ENCODE data around the gene HOXD12.

The HOXD12 gene

DNA sequence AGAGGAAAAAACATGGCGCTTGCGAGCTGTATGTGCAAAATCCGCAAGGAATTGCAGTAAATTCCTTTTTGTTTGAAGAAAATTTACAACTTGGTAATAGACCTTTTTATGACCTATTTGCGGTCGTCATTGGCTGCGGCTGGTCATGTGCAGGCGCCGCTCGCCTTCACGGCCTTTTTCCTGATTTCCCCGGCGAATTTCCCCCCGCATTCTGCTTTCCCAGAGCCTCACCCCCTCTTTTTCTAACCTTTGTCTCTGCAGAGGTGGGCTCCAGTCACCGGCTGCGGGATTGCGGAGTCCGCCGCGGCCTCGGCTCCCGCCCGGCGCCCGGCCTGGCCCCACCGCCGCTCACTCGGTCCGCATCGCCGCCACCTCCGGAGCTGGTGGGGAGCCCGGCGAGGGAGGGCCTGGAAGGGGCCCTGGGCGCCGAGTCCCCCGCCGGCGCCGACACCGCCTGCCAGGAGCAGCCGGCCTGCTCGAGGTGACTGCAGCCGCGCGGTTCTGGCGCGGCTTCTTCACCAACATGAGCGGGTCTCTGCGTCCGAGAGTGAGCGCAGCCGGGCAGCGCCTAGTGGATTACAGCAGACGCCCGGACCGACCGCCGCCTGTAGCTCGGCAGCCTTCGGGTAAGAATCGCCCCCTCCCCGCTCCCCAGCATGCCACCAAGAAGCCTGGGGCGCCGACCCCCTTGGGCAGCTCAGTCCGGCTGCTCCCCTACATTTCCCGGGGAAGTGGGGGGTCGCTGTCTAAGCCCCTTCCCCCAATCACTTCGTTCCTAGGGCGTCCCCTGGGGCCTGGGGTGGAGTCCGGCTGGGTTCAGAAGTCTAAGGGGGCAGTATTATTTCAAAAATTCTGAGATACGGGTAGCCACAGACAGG lies 37.0 kb downstream of the HOXD12 start:
- DNase-seq, result no peak

DNA sequence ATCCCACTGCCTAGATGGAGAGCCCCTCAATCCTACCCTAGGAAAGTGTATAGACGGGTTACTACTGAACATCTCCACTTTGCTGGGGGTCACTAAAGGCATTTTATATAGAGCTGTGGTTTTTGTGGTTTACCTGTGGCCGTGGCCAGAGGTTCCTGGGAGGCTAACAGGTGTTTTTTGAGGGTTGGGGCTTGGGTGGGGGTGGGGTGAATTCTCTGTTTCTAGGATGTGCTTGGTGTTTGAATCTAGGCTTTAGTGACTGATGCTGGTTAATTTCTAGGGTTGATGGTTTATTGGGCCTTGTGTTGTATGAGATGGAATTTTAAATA lies 37.6 kb downstream of the HOXD12 start:
- DNase-seq, result no peak

DNA sequence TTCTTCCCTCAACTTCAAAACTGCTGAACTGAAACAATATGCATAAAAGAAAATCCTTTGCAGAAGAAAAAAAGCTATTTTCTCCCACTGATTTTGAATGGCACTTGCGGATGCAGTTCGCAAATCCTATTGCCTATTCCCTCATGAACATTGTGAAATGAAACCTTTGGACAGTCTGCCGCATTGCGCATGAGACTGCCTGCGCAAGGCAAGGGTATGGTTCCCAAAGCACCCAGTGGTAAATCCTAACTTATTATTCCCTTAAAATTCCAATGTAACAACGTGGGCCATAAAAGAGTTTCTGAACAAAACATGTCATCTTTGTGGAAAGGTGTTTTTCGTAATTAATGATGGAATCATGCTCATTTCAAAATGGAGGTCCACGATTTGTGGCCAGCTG lies 38.3 kb downstream of the HOXD12 start:
- DNase-seq, result no peak

DNA sequence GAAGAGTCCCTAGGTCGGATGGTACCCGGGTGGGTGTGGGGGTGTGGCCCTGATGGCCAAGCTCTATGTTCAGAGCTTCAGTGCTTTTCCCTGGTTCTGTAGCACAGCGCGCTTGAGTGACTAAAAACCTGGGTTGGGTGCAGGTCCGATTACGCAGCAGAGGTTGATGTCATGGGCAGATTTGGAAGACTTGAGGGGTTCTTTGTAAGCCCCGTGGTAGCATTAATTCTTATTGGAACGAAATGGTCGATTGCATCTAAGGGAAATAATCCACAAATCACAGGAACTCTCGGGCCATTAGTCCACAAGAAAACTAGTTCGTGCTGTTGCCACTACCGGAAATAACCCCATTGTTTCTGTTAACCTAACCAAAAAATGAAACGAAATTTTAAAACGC lies 38.9 kb downstream of the HOXD12 start:
- DNase-seq, result no peak

DNA sequence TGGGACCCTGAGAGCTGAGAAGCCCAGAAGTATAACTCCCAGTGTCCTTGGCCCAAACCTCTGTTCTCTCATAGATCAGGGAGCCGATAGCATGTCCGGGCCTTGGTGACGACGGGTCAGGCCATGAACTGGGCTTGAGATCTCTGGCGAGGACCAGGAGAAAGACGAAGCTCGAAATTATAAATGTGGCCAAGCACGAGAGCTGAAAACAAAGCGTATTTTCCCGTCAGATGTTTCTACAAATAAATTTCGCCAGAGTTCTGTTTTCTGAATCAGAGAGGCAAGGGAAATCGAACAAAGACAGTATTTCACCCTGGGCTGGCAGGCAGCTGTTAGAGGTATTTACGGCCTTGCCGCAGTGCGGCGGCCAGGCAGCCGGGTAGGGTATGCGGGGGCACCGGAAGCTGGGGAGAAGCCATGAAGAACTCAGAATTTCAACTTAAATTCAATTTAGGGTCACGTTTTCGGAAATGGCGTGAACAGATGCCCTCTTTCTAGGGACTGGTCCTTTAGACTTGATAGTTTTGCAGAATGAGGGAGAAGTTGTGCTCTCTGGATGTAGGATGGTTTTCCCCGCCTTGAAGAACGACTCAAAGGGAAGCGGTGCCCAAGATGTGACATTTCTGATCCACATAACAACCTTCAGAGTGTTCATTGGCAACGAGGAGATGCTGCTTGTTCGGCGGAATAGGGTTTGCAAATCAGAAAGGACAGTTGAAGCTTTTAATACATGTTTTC lies 39.5 kb downstream of the HOXD12 start:
- no peak for DNase-seq

DNA sequence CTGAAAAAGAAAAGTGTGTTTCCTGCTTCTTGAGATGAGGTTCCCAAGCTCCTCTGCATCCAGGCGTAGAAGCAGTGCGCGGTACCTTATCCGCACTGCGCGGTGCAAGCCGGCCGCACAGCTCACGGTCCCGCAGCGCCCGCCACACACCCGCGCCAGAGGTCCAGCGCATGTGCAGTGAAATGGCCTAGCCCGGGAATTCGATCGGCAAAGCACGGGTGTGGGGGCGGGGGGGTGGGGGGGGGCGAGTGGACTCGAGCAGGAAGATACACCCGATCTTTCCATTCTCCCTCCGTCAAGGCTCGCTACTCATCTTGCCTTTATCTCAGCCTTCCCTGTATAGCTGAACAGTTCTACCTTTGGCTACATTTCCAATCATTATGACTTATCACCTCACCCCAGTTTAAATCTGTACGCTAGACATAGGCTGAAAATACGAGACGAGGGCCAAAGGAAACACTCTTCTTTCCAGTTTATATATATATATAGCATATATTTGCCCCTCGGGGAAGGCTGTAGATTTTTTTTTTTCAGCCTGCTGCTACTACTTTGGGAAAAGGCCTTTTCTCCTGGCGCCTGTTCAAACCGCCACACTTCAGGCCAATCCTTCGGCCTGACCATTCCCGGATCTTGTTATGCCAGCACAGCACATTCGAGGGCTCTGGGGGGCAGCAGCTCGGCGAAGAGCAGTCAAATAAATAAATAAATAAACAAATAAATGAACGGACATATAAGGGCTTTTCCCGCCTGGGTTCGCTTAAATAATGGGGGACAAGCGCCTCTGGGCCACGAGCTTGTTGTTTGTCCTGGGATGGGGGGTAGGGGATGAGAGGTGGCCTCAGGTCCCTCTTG lies 40.3 kb downstream of the HOXD12 start:
- DNase-seq, result no peak

DNA sequence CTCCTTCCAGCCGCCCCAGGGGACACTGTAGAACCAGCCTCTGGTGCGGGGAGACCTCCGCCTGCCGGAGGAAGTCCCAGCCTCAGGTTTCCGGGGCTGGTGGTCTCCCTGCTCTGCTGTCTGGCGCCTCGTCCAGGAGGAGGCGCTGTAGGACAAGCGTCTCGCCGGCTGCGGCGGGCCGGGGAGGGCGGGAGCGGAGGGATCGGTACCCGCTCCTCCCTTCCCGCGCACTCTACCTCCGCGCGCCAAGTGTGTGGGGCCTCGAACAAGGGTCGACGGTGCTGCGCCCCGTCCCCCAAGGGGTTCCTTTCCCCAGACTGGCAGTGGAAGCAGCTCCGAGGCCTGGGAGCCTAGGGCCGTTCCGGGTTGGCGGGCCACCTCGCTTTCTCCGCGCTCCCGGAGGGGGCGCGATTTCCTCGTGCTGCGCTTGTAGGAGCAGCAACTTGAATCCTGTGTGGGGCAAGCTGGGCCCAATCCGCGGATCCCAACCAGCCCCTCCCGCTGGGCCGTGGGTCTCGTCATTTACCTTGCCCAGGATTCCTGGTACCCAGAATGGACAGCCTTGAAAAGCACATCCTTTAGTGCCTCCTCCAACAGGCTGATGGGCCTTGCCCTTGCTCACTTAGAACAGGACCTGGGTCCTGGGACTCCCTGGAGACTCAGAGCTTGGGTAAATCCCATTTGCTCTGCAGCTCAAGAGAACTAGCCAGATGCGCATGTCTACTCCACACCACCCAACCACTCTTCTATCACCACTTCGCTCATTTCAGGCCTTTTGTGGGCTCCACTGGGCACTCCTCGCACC lies 41.1 kb downstream of the HOXD12 start:
- peak; percentile 43 to 57 for DNase-seq

DNA sequence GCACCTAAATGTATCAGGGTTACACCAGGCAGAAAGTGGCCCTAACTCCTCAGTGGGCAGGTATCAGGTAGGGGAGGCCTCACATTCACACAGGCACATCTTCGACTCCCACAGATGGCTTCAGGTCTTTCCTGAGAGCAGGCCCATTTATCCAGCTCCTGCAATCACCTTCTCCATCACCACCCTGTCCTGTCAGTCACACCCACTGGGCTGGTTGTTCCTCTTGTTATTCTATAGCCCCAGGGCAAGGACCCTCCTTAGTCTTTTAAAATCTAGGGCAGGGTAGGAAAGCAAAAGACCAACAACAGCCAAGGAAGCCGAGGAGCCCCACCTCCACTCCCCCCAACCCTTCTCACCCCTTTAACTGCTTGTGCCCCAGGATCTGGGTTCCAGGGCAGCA lies 42.7 kb downstream of the HOXD12 start:
- no peak for DNase-seq

DNA sequence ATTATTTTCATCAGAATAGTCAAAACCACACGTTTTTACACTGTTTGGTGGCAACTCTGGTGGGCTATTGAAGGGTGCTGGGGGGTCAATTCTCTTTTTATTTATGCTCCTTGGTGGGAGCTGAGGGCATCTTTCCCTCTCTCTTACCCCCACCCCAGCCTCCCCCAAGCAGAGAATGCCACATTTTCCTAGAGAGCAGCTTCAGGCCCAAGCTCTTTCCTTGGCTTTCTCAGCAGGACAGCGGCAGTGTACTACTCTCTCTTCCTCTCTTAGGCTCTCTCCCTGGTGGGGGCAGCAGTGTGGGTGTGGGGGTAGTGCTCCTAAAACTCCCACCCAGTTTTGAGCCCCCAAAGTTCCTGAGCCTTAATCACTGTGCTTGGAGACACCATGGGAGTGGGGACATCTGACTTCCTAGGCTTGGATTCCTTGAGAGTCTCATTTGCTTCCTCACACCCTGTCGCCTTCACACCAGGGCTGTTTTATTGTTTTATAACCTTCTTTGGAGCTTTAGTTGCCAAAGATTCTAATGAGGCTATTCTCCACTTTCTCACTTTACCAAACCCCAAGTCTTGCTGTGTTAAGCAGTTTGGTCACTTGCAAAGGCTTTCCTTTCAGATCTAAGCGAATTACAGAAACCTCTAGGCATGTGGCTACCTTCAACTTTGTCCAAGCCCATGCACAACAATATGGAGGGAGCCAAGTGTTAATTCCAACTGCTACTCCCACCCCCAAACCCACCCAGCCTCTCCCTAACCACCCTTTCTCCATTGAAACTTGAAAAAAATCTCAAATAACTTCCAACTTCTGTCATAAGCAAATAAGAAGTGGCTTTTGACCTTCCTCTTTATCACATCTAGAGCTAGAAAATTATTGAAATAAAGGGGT lies 45.7 kb downstream of the HOXD12 start:
- DNase-seq, result no peak

DNA sequence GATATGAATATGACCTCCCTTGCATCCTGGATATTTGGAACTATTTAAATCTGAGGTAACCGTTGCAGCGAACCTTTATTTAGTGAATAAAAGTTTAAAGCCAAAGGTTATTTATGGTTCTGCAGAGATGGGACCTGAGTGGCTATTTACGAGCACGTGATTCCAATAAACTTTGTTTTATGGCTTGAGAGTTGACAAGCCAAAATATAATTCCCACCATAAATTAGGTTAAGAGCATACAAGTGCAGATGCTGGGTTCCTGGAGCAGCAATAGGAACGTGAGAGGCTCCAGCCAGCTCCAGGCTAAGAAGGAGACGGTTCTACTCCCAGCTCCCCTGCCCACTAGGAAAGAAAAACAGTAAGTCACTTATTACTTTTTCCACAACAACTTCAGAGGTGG lies 46.5 kb downstream of the HOXD12 start:
- DNase-seq, result no peak

DNA sequence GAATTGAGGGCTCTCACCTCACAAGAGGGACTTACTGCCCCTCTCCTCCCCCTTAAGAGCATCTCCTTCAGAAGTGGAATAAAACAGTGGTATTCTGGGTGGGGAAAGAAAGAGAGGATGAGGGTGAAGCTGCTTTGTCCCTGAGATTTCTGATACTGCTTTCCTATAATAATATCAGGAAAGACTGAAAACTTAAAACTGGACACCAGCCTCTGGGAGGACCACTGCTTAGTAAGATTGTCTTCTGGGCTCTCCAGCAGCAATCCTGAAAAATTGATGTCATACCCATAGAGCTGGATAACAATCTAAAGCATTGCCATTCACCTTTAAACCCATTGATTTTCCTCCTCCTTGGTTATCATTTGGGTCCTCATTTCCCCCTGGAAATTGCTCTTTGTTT lies 47.0 kb downstream of the HOXD12 start:
- no peak for DNase-seq

DNA sequence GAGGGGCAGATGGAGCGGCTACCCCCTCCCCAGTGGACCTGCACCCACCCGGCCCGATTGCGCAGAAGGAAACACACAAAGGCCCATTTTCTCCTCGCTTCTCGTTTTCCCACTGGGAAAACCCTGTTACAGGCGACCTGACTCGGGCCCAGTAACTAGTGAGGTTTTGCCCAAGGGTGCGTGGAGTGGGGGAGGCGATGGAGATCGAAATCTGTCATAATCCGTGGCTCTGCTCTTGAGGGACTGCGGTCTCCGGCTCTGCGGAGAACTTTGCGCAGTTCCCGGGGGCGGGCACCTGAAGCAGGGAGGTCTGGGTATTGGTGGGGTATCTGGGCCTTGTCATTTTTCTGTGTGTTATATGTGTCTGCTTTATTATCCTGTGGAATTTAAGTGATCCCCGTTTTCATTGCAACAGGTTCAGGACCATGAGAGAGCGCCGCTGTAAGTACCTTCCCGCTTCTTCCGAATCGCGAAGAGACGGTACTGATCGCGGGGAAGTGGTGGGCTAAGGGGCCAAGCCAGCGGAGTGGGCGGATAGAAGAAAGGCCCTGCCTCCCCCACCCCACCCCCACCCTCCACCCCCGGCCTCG lies 47.7 kb downstream of the HOXD12 start:
- DNase-seq, result no peak

DNA sequence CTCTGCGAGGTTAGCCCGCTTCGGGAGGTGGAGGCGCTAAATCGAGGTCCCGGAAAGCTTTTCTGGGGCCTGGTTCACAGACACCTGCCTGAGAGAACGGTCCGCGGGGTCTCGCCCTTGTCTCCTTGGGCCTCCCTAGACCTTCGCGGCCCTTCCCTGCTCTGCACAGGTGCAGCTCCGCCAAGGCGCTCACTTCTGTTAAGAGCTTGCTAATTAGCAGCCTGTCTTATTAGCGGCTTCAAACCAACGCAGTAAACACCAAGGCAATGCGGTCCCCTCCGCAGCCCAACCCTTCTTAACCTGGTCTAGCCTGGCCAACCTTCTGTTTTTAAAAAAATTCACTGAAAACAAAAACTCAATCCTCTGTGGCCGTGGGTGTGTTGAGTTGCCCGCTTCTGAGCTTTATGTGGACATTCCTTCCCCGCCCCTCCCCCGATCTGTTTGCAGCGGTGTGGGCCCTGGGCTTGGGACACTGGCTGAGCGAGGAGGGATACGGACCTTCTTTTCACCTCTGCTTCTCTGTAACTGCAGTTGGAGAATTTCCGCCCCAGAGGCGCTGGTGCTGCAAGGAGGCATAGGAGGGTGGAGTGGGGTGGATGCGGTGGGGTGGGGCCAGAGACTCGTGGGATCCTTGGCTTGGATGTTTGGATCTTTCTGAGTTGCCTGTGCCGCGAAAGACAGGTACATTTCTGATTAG lies 48.4 kb downstream of the HOXD12 start:
- no peak for DNase-seq

DNA sequence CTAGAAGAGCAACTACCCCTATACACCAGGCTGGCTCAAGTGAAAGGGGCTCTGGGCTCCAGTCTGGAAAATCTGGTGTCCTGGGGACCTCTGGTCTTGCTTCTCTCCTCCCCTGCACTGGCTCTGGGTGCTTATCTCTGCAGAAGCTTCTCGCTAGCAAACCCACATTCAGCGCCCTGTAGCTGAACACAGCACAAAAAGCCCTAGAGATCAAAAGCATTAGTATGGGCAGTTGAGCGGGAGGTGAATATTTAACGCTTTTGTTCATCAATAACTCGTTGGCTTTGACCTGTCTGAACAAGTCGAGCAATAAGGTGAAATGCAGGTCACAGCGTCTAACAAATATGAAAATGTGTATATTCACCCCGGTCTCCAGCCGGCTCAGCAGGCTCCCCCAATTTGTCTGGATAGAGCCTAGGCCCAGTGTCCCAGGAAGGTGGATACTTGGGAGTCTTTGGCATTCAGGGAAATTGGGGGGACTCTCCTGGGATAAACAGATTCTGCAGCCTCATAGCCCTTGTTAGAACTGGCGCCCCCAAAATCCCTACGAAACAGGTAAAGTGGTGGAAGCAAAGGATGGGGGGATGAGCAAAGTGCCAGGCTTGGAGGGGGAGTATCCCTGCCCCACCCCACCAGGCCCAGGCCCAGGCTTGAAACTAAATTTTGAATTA lies 49.3 kb downstream of the HOXD12 start:
- no peak for DNase-seq

DNA sequence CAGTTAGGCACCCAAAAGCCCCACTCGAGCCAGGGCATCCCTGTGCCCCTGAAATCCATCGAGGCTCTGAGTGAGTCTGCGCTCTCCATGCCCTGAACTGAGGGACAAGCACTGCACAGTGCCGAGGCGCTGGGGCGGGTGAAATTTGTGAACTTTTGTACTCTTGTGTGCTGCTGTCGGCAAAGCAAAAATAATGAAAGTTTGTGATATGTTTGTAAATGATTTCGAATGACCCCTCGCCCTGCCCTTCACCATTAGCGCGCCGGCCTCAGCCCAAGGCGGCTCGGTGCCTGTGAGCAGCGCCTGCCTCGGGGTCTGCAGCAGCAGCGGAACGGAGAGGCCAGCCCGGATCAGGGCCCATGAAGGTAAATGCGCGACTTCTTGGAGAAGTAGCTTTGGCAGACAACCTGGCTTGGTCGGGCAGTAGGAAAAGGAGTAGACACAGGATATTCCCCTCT lies 49.9 kb downstream of the HOXD12 start:
- DNase-seq, result no peak

DNA sequence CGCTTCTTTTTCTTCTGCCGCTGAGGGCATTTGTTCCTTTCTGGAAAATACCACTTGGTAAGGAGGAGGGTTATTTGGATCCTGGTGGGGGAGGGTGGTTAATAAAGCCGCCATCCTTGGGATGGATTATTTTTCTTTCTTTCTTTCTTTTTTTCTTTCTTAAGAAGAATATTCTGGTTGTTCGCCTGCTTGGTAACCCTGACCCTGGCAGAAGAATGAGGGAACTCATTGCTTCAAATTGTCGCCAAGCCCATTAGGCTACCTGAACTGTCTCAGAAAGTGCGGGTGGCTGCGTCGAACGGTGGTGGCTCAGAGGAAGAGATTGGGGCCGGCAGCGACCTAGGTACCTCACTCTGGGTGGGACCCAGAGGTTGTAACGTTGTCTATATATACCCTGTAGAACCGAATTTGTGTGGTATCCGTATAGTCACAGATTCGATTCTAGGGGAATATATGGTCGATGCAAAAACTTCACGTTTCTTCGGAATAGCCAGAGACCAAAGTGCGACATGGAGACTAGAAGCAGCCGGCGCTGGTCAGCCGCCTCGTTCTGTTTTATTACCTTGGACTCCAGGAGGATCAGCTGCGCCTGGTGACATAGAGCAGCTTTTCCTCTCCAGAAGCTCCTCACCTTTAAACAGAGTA lies 50.5 kb downstream of the HOXD12 start:
- DNase-seq, result no peak

DNA sequence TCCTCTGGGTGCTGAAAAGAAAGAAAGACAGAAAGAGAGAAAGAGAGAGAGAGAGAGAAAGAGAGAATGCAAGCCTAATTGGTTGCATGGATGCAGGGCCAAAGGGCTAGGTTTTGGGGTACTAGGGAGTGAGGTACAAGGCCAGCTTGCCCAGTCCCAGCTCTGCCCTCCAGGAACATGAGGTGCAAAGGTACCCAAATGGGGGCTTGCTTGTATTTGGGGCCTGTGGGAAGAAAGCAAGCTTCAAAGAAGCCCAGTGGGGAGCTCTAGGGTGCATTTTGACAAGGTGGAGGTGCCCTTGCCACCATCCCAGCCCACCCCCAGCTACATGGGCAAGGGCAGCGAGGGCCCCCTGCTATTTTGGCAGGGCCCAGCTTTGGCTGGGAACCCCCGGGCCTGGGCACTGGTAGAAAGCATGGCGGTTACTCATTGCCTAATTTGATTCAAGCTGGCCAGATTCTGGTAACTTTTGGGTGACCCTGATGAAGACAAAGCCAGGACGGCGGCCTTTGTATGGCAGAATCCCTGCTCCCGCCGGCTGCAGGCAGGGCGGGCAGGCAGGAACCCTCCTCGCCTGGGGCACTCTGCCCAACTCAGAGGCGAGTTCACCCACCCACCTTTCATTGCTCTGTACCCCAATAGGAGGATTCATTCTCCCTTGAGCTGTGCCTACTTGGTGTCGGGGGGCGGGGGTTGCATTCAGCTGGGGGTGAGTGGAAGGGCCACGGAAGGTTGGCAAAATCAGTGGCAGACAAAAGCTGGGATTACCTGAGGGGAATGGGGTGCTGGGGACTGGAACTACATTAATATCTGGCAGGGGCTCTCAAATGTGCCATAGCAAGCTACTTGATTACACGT lies 51.2 kb downstream of the HOXD12 start:
- no peak for DNase-seq
